SU-DHL-6 (cell line): ENCODE data around the gene FGF22.

Source experiments
- H2AFZ ChIP-seq: fragments of 200-600 bp; sonication (generic); 2 replicates; pipeline ENCODE4 v1.6.1; 2014; ENCODE audit warnings: low read depth, mild to moderate bottlenecking, moderate library complexity, mixed read lengths, antibody characterized with exemption, low read length; ENCODE audit not compliant: severe bottlenecking
- H3F3A ChIP-seq: fragments of 200-600 bp; shearing (Covaris generic); 2 replicates; pipeline ENCODE4 v1.6.0; 2016; ENCODE audit warnings: antibody characterized with exemption, mild to moderate bottlenecking; ENCODE audit not compliant: insufficient read depth
- H3K27ac ChIP-seq: fragments of 200-600 bp; sonication (generic); 2 replicates; pipeline ENCODE4 v1.5.1; 2016; ENCODE audit warnings: low read depth, mild to moderate bottlenecking, low read length, moderate library complexity, mixed read lengths
- H3K27me3 ChIP-seq: fragments of 200-600 bp; sonication (generic), shearing (Covaris generic); 2 replicates; pipeline ENCODE4 v1.6.0; 2014; ENCODE audit warnings: mild to moderate bottlenecking, low read length
- H3K36me3 ChIP-seq: fragments of 200-600 bp; sonication (generic); 2 replicates; pipeline ENCODE4 v1.6.1; 2014; ENCODE audit warnings: mild to moderate bottlenecking, low read length, mixed read lengths
- H3K4me2 ChIP-seq: fragments of 300-600, 200-600 bp; shearing (Covaris generic), sonication (generic); 2 replicates; pipeline ENCODE4 v1.6.0; 2014; ENCODE audit warnings: low read length, low read depth, mild to moderate bottlenecking; ENCODE audit not compliant: poor library complexity, severe bottlenecking
- H3K4me3 ChIP-seq: fragments of 200-600 bp; sonication (generic); 2 replicates; pipeline ENCODE4 v1.5.1; 2014; ENCODE audit warnings: antibody characterized with exemption, low read length, mild to moderate bottlenecking, mixed read lengths; ENCODE audit not compliant: insufficient read depth, poor library complexity, severe bottlenecking
- H3K79me2 ChIP-seq: fragments of 200-600 bp; sonication (generic); 2 replicates; pipeline ENCODE4 v1.6.1; 2014; ENCODE audit warnings: mild to moderate bottlenecking, low read length, moderate library complexity; ENCODE audit not compliant: insufficient read depth
- H3K9ac ChIP-seq: fragments of 200-600 bp; sonication (generic); 2 replicates; pipeline ENCODE4 v1.7.0; 2014; ENCODE audit warnings: mild to moderate bottlenecking, low read length
- H3K9me2 ChIP-seq: fragments of 200-600 bp; sonication (generic); replicated peaks from 2 replicates; pipeline ENCODE4 v1.6.1; 2014; ENCODE audit warnings: low read length; ENCODE audit not compliant: insufficient read depth
- H3K9me3 ChIP-seq: fragments of 200-600 bp; sonication (generic); 2 replicates; pipeline ENCODE4 v1.6.1; 2014; ENCODE audit warnings: low read length, mixed read lengths; ENCODE audit not compliant: insufficient read depth
- H4K20me1 ChIP-seq: fragments of 200-600 bp; sonication (generic); 2 replicates; pipeline ENCODE4 v1.6.1; 2014; ENCODE audit warnings: low read depth, mild to moderate bottlenecking, antibody characterized with exemption, low read length, moderate library complexity, mixed read lengths
- CTCF ChIP-seq: fragments of 200-600 bp; sonication (generic); IDR thresholded peaks from one replicate; pipeline ENCODE4 v1.5.1; 2017; ENCODE audit warnings: antibody characterized with exemption, mild to moderate bottlenecking, low read length, moderate library complexity; ENCODE audit not compliant: insufficient read depth, poor library complexity, severe bottlenecking
- EZH2phosphoT487 ChIP-seq: fragments of 200-600 bp; sonication (generic), shearing (Covaris generic); conservative IDR thresholded peaks from 2 replicates; pipeline ENCODE4 v1.6.1; 2018; ENCODE audit warnings: mild to moderate bottlenecking, antibody characterized with exemption, low read length, moderate library complexity, mixed read lengths

The FGF22 gene

GRCh38 chr19:687569-688166 is 48.0 kb downstream of the FGF22 start:
- TF ChIP-seq EZH2phosphoT487 = no peak
- TF ChIP-seq CTCF = no peak
- Histone ChIP-seq H3F3A (no peaks in the 10 kb centered on the region), H2AFZ (no peak overlapping the region), H3K27ac (no peak overlapping the region), H3K36me3 (no peaks in the 10 kb centered on the region), H4K20me1 (no peaks in the 10 kb centered on the region), H3K79me2 (no peaks in the 10 kb centered on the region), H3K27me3 (no peaks in the 10 kb centered on the region), H3K9ac (no peak overlapping the region), H3K9me3 (no peaks in the 10 kb centered on the region), H3K9me2 (no peaks in the 10 kb centered on the region), H3K4me2 (no peak overlapping the region), H3K4me3 (no peak overlapping the region)

- H3K9ac ChIP-seq = no peak overlapping the region
- H2AFZ ChIP-seq = no peak overlapping the region
- no peaks in the 10 kb centered on the region for H4K20me1 ChIP-seq
- TF ChIP-seq CTCF (no peak), EZH2phosphoT487 (no peak)
- H3K4me2 ChIP-seq = no peak overlapping the region
- no peaks in the 10 kb centered on the region for H3K27me3 ChIP-seq
- no peaks in the 10 kb centered on the region for H3K9me3 ChIP-seq
- H3K4me3 ChIP-seq = no peak overlapping the region
- H3K36me3 ChIP-seq = no peaks in the 10 kb centered on the region
- no peaks in the 10 kb centered on the region for H3K79me2 ChIP-seq
- H3K27ac ChIP-seq = no peak overlapping the region
- no peaks in the 10 kb centered on the region for H3F3A ChIP-seq
- H3K9me2 ChIP-seq = no peaks in the 10 kb centered on the region
Measured at GRCh38 chr19:688214-688613, 48.5 kb downstream of the FGF22 start.

- no peaks in the 10 kb centered on the region for H4K20me1 ChIP-seq
- no peaks in the 10 kb centered on the region for H3K79me2 ChIP-seq
- no peak overlapping the region for H3K4me3 ChIP-seq
- no peaks in the 10 kb centered on the region for H3F3A ChIP-seq
- TF ChIP-seq CTCF (no peak), EZH2phosphoT487 (no peak)
- H3K27me3 ChIP-seq = no peaks in the 10 kb centered on the region
- H3K9ac ChIP-seq = no peak overlapping the region
- H3K9me3 ChIP-seq = no peaks in the 10 kb centered on the region
- no peak overlapping the region for H2AFZ ChIP-seq
- H3K27ac ChIP-seq = no peak overlapping the region
- no peaks in the 10 kb centered on the region for H3K9me2 ChIP-seq
- no peak overlapping the region for H3K4me2 ChIP-seq
- H3K36me3 ChIP-seq = no peaks in the 10 kb centered on the region
Measured at GRCh38 chr19:688992-689391, 49.3 kb downstream of the FGF22 start.
